HCT116 (cell line): ENCODE data around the gene GDPD3.

Source experiments
- ATF3 ChIP-seq: IDR thresholded peaks from 2 replicates; pipeline ENCODE4 v1.6.1; 2012
- CTCF ChIP-seq, 3 experiments: fragments of 200-600 bp in 1 of 3; sonication (generic) in 1 of 3; IDR thresholded peaks in 2 of 3; conservative IDR thresholded peaks in 1 of 3; 2 replicates each; pipeline ENCODE4 v1.5.1; 2012 to 2017; ENCODE audit warnings: low read depth in 2 of 3, low read length in 2 of 3, antibody characterized with exemption in 1 of 3, borderline replicate concordance in 1 of 3, control low read depth in 1 of 3, mild to moderate bottlenecking in 1 of 3, mixed read lengths in 1 of 3, mixed run types in 1 of 3, moderate library complexity in 1 of 3; ENCODE audit not compliant: insufficient read depth in 1 of 3
- EZH2 ChIP-seq: fragments of 200-600 bp; sonication (generic); IDR thresholded peaks from 2 replicates; pipeline ENCODE4 v1.6.1; 2017; ENCODE audit warnings: antibody characterized with exemption, mixed run types
- EZH2phosphoT487 ChIP-seq: fragments of 200-600 bp; IDR thresholded peaks from 2 replicates; pipeline ENCODE4 v1.6.1; 2018; ENCODE audit warnings: antibody characterized with exemption, borderline replicate concordance
- JUND ChIP-seq: IDR thresholded peaks from 2 replicates; pipeline ENCODE4 v1.6.1; 2012
- MAX ChIP-seq: IDR thresholded peaks from 2 replicates; pipeline ENCODE4 v1.6.1; 2012
- POLR2A ChIP-seq: IDR thresholded peaks from 2 replicates; pipeline ENCODE4 v1.7.0; 2011; ENCODE audit warnings: borderline replicate concordance; ENCODE audit not compliant: insufficient read depth, insufficient read length; ENCODE audit errors: extremely low read depth
- POLR2AphosphoS5 ChIP-seq: IDR thresholded peaks from 2 replicates; pipeline ENCODE4 v1.6.1; 2011; ENCODE audit warnings: mild to moderate bottlenecking, low read depth, low read length, moderate library complexity
- RAD21 ChIP-seq: IDR thresholded peaks from 2 replicates; pipeline ENCODE4 v1.6.1; 2012; ENCODE audit warnings: low read depth, mild to moderate bottlenecking
- SRF ChIP-seq: IDR thresholded peaks from 2 replicates; pipeline ENCODE4 v1.6.1; 2012; ENCODE audit warnings: low read depth
- TCF7L2 ChIP-seq: IDR thresholded peaks from 2 replicates; pipeline ENCODE4 v1.7.0; 2011; ENCODE audit warnings: borderline replicate concordance, inconsistent platforms; ENCODE audit not compliant: insufficient read depth, insufficient read length; ENCODE audit errors: extremely low read depth
- YY1 ChIP-seq: IDR thresholded peaks from 2 replicates; pipeline ENCODE4 v1.6.1; 2011; ENCODE audit warnings: low read length, low read depth, moderate library complexity, mild to moderate bottlenecking; ENCODE audit not compliant: insufficient replicate concordance; ENCODE audit errors: extremely low read depth
- ZFX ChIP-seq: fragments of 450-650 bp; IDR thresholded peaks from 2 replicates; pipeline ENCODE4 v1.6.1; 2017

GRCh38 chr16:30104492-30104891, 8.8 kb downstream of the GDPD3 start:
- TF ChIP-seq SRF: no peak
- TF ChIP-seq POLR2A: no peak
- TF ChIP-seq CTCF (IDR thresholded peaks at IDR 0.05 in 2 of 3, conservative IDR thresholded peaks at IDR 0.05 in 1 of 3; ENCODE audit: borderline replicate concordance in 1 of 3, insufficient read depth in 1 of 3, low read depth in 2 of 3, low read length in 2 of 3): no peak
- TF ChIP-seq POLR2AphosphoS5: no peak
- no peak for TF ChIP-seq JUND
- TF ChIP-seq TCF7L2: no peak
- TF ChIP-seq RAD21: no peak
- no peak for TF ChIP-seq ZFX
- TF ChIP-seq EZH2phosphoT487: no peak
- no peak for TF ChIP-seq EZH2
- no peak for TF ChIP-seq YY1
- no peak for TF ChIP-seq MAX
- TF ChIP-seq ATF3: no peak
